ENCODE results near the gene CYBRD1.

- TF ChIP-seq POLR2A (IDR thresholded peaks at IDR 0.05) (no peak), CTCF (IDR thresholded peaks at IDR 0.05) (no peak)
These were observed 43.8 kb downstream of the CYBRD1 start for GRCh38 chr2:171566057-171566456.

All from esophagus squamous epithelium (tissue), 4 donors.